Measurements from ENCODE around the gene CCS.

- TF ChIP-seq TARDBP (IDR thresholded peaks at IDR 0.05) (no peak), ZNF384 (IDR thresholded peaks at IDR 0.05) (no peak), SP1 (IDR thresholded peaks at IDR 0.05) (no peak), BHLHE40 (IDR thresholded peaks at IDR 0.05; ENCODE audit: borderline replicate concordance) (no peak), FOXM1 (IDR thresholded peaks at IDR 0.05; ENCODE audit: borderline replicate concordance) (no peak), PKNOX1 (IDR thresholded peaks at IDR 0.05) (no peak), L3MBTL2 (conservative IDR thresholded peaks at IDR 0.05) (no peak), ARNT (IDR thresholded peaks at IDR 0.05) (no peak), FOXK2 (IDR thresholded peaks at IDR 0.05) (no peak), NFRKB (IDR thresholded peaks at IDR 0.05) (no peak), LEF1 (IDR thresholded peaks at IDR 0.05; ENCODE audit: borderline replicate concordance) (no peak), HDGF (IDR thresholded peaks at IDR 0.05; ENCODE audit: borderline replicate concordance) (no peak)
These were observed 31.5 kb downstream of the CCS start for GRCh38 chr11:66624450-66624849.
